Motor neuron (in vitro differentiated cells): Measurements from ENCODE around the gene DYNLT4. TPM values are rescaled to one million over a fixed set of nuclear protein-coding genes. Genes with fewer than 3 reads are reported as not detected.

Experiments
- ATAC-seq, 8 experiments: fragments of 200-7000 bp; cut with Tn5 transposase; replicated peaks in 6 of 8; 2 replicates each; pipeline ENCODE4 v1.8.0; 2021; ENCODE audit warnings: mild to moderate bottlenecking in 8 of 8, moderate library complexity in 8 of 8
- H3K27ac ChIP-seq, 2 donors: fragments of 250-450 bp; sonication (Bioruptor Pico); 2 replicates each; pipeline ENCODE4 v1.9.0; 2021; ENCODE audit warnings: antibody characterized with exemption in 2 of 2, mild to moderate bottlenecking in 2 of 2, moderate library complexity in 1 of 2
- H3K4me1 ChIP-seq, 2 donors: fragments of 250-450 bp; sonication (Bioruptor Pico); replicated peaks in 1 of 2; 2 replicates each; pipeline ENCODE4 v1.6.1; 2021; ENCODE audit warnings: antibody characterized with exemption in 2 of 2, mild to moderate bottlenecking in 2 of 2, moderate library complexity in 1 of 2
- H3K4me3 ChIP-seq, 5 donors: fragments of 250-450 bp; sonication (Bioruptor Pico); 2 replicates each; pipeline ENCODE4 v1.9.0; 2021; ENCODE audit warnings: antibody characterized with exemption in 5 of 5, mild to moderate bottlenecking in 5 of 5, moderate library complexity in 4 of 5
- WGBS, 10 experiments: fragments of 450-650 bp; shearing (Covaris generic); methylation state at CpG; one replicate each; pipeline ENCODE4 v1.0.0; 2022; 5-methylcytosine and 5-hydroxymethylcytosine counted together
- in situ Hi-C, 9 experiments: fragments of 400-800 bp; cut with MboI; loops; one replicate each; pipeline ENCODE4 v1.15.0; 2021; ENCODE audit warnings: low sequenced_read_pairs in 9 of 9, low pct_unique_long_range_greater_than_20kb in 2 of 9; ENCODE audit not compliant: unreplicated experiment in 9 of 9
- total RNA-seq, 8 experiments: library from RNA; unstranded; fragments of 300-600 nt; gene quantifications; 2 replicates each; pipeline versions ENCODE4 v1.2.3 to v1.2.4, GENCODE V29; 2022

The DYNLT4 gene
- total RNA-seq = 1 to 10 TPM in 2 of 8 experiments, under 1 TPM in 5, not detected in 1; 0.22 to 1.5 (median 0.73) TPM

GRCh38 chr1:44806704-44807363 is at the start of gene DYNLT4:
Gene DYNLT4 (minus strand): TSS chr1:44807351. CDS start chr1:44806668, 683 bp downstream.
- in situ Hi-C loops = no loop called here
- peak within 1 kb of the TSS in 1 of 5 donors; percentile 20 for H3K4me3 ChIP-seq
- ATAC-seq = no peak
- 0 to 89% (median 71%) methylated on average over 1 to 7 of the region's 7 CpGs; no CpG with 5 or more reads in 3 of the 10 experiments for WGBS, 10 experiments
- H3K4me1 ChIP-seq = peaks cover 44 to 50% of the 10 kb centered on the region in 2 donors
- peak within 1 kb of the TSS; percentile 74 to 95 for H3K27ac ChIP-seq

- 62 to 100% (median 96%) methylated on average over 2 to 6 of the region's 7 CpGs; no CpG with 5 or more reads in 2 of the 10 experiments for WGBS, 10 experiments
- H3K4me1 ChIP-seq = no peaks in the 10 kb centered on the region
- no peak overlapping the region for H3K27ac ChIP-seq
- in situ Hi-C loops = no loop called here
- no peak for ATAC-seq
- no peak overlapping the region for H3K4me3 ChIP-seq
Measured at GRCh38 chr1:44855742-44856141, 48.6 kb upstream of the DYNLT4 start.

DNA sequence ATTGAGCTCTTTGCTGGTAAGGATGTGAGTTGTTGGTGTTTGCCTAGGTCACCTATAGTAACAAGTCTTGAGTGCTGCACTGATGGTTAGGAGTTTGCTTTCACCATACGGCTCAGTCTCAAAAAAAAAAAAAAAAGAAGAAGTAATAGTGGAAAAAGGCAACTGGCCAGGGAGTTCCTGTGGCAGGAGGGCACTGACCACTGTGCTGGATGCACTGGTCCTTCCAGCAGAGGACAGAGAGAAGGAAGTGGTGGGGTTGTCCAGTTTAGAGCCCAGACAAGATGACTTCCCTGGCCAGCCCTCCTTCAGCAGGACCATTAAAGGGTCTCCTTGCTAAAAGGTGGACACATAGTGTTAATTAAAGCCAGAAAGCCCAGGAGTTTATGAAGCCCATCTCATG is 47.8 kb upstream of the DYNLT4 start:
- Histone ChIP-seq H3K4me3 (no peak overlapping the region), H3K4me1 (no peaks in the 10 kb centered on the region), H3K27ac (no peak overlapping the region)
- 100% methylated on average over 1 of the region's 1 CpG; no CpG with 5 or more reads in 5 of the 10 experiments for WGBS, 10 experiments
- no peak for ATAC-seq
- in situ Hi-C loops = no loop called here

GRCh38 chr1:44853201-44853600 is 46.0 kb upstream of the DYNLT4 start:
- no peak overlapping the region for H3K4me3 ChIP-seq
- in situ Hi-C loops = no loop called here
- no peak overlapping the region for H3K27ac ChIP-seq
- WGBS, 10 experiments = 92 to 100% (median 98%) methylated on average over 3 to 6 of the region's 6 CpGs; no CpG with 5 or more reads in 4 of the 10 experiments
- peaks cover 0 to 11% of the 10 kb centered on the region in 2 donors for H3K4me1 ChIP-seq
- no peak for ATAC-seq

DNA sequence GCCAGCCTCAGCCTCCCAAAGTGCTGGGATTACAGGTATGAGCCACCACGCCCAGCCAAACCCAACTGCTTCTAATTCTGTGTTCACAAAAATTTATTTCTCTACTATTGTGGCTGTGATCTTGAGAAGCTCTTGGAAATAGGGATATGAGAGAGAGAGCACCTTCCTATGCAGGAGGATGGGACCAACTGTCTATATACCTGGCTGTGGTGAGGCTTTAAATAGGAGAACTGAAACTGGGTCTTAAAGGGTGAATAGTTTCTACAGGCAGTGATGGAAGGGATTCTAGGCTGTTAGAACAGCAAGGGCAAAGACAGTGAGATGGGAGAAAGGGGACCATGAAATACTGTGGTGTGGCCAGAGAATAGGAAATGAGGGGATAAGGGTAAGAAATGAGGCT is 44.2 kb upstream of the DYNLT4 start:
- Histone ChIP-seq H3K27ac (no peak overlapping the region), H3K4me3 (no peak overlapping the region), H3K4me1 (peaks cover 0 to 17% of the 10 kb centered on the region in 2 donors)
- no peak for ATAC-seq
- 83 to 100% (median 89%) methylated on average over 1 of the region's 1 CpG; no CpG with 5 or more reads in 7 of the 10 experiments for WGBS, 10 experiments
- in situ Hi-C loops = no loop called here

GRCh38 chr1:44849575-44850132 is 42.5 kb upstream of the DYNLT4 start:
- ATAC-seq = no peak
- H3K4me3 ChIP-seq = no peak overlapping the region
- peaks cover 0 to 17% of the 10 kb centered on the region in 2 donors for H3K4me1 ChIP-seq
- H3K27ac ChIP-seq = no peak overlapping the region
- in situ Hi-C loops = loop anchor here in 3 of 9 experiments (25.0 kb wide), 3 partner anchors 138 to 463 kb away; partner anchors contain the start of genes EIF2B3 (in 1 of the 3), HECTD3 (in 1 of the 3) and UROD (in 1 of the 3)
- WGBS, 10 experiments = 43 to 100% (median 66%) methylated on average over 1 to 2 of the region's 2 CpGs; no CpG with 5 or more reads in 4 of the 10 experiments

GRCh38 chr1:44848456-44849181 is 41.5 kb upstream of the DYNLT4 start:
- 44 to 96% (median 83%) methylated on average over 1 to 6 of the region's 7 CpGs; no CpG with 5 or more reads in 2 of the 10 experiments for WGBS, 10 experiments
- in situ Hi-C loops = loop anchor here in 3 of 9 experiments (25.0 kb wide), 3 partner anchors 139 to 464 kb away; partner anchors contain the start of genes EIF2B3 (in 1 of the 3), HECTD3 (in 1 of the 3) and UROD (in 1 of the 3)
- Histone ChIP-seq H3K4me1 (peaks cover 0 to 18% of the 10 kb centered on the region in 2 donors), H3K4me3 (no peak overlapping the region), H3K27ac (peak overlapping the region in 1 of 2 donors; percentile 6)
- ATAC-seq = peak in 4 of 8 experiments; percentile 36 to 64 (median 44)

DNA sequence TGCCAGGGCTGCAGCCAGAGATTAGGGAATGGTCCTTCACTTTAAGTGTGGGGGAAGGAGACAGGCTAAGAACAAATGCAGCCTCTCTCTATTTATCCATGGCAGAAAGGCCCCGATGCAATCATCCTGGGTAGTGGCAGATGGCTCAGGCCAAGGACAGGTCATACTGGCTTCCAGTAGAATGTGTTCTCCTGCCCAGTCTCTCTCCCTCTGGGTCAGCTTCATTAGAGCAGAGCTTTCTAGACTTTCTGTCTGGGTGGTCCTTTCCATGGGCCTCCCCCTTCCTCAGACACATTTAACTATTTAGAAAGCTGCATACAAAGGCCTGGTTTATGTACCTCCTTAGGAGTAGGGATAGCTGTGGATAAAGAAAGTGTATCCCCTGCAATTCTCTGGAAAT is 40.7 kb upstream of the DYNLT4 start:
- in situ Hi-C loops = loop anchor here in 3 of 9 experiments (25.0 kb wide), 3 partner anchors 139 to 464 kb away; partner anchors contain the start of genes EIF2B3 (in 1 of the 3), HECTD3 (in 1 of the 3) and UROD (in 1 of the 3)
- ATAC-seq = no peak
- peaks cover 0 to 21% of the 10 kb centered on the region in 2 donors for H3K4me1 ChIP-seq
- WGBS, 10 experiments = 0 to 100% (median 21%) methylated on average over 1 of the region's 1 CpG; no CpG with 5 or more reads in 6 of the 10 experiments
- no peak overlapping the region for H3K27ac ChIP-seq
- H3K4me3 ChIP-seq = no peak overlapping the region

GRCh38 chr1:44846985-44847384 is 39.8 kb upstream of the DYNLT4 start:
- 100% methylated on average over 1 of the region's 1 CpG; no CpG with 5 or more reads in 7 of the 10 experiments for WGBS, 10 experiments
- ATAC-seq = no peak
- no peak overlapping the region for H3K4me3 ChIP-seq
- H3K27ac ChIP-seq = no peak overlapping the region
- in situ Hi-C loops = loop anchor here in 3 of 9 experiments (25.0 kb wide), 3 partner anchors 140 to 465 kb away; partner anchors contain the start of genes EIF2B3 (in 1 of the 3), HECTD3 (in 1 of the 3) and UROD (in 1 of the 3)
- H3K4me1 ChIP-seq = peaks cover 0 to 21% of the 10 kb centered on the region in 2 donors

GRCh38 chr1:44842862-44843655 is 35.9 kb upstream of the DYNLT4 start, which contains the start of gene PTCH2:
Gene PTCH2 (minus strand): TSS chr1:44843253. CDS start chr1:44842932, 321 bp downstream.
- in situ Hi-C loops = loop anchor here in 3 of 9 experiments (25.0 kb wide), 3 partner anchors 144 to 469 kb away; partner anchors contain the start of genes EIF2B3 (in 1 of the 3), HECTD3 (in 1 of the 3) and UROD (in 1 of the 3)
- 0 to 4% (median 3%) methylated on average over 1 to 13 of the region's 72 CpGs; no CpG with 5 or more reads in 7 of the 10 experiments for WGBS, 10 experiments
- ATAC-seq = peak; percentile 43 to 97 (median 96)
- Histone ChIP-seq H3K27ac (peak within 1 kb of the TSS; percentile 8 to 67), H3K4me3 (peak within 1 kb of the TSS; percentile 44 to 54 (median 48)), H3K4me1 (peaks cover 0 to 14% of the 10 kb centered on the region in 2 donors)

- in situ Hi-C loops = loop anchor here in 3 of 9 experiments (25.0 kb wide), 3 partner anchors 145 to 470 kb away; partner anchors contain the start of genes EIF2B3 (in 1 of the 3), HECTD3 (in 1 of the 3) and UROD (in 1 of the 3)
- Histone ChIP-seq H3K27ac (peak overlapping the region in 1 of 2 donors; percentile 67), H3K4me3 (peak overlapping the region; percentile 44 to 54 (median 48)), H3K4me1 (peaks cover 0 to 9% of the 10 kb centered on the region in 2 donors)
- 40 to 80% (median 64%) methylated on average over 1 to 13 of the region's 16 CpGs; no CpG with 5 or more reads in 6 of the 10 experiments for WGBS, 10 experiments
- ATAC-seq = peak in 5 of 8 experiments; percentile 11 to 27 (median 21)
Measured at GRCh38 chr1:44842486-44842861, 35.3 kb upstream of the DYNLT4 start.
